ENCODE data around the gene MACO1.
A peak's percentile ranks its signal among the peaks of the same experiment; 100 is the strongest.

The MACO1 gene

DNA sequence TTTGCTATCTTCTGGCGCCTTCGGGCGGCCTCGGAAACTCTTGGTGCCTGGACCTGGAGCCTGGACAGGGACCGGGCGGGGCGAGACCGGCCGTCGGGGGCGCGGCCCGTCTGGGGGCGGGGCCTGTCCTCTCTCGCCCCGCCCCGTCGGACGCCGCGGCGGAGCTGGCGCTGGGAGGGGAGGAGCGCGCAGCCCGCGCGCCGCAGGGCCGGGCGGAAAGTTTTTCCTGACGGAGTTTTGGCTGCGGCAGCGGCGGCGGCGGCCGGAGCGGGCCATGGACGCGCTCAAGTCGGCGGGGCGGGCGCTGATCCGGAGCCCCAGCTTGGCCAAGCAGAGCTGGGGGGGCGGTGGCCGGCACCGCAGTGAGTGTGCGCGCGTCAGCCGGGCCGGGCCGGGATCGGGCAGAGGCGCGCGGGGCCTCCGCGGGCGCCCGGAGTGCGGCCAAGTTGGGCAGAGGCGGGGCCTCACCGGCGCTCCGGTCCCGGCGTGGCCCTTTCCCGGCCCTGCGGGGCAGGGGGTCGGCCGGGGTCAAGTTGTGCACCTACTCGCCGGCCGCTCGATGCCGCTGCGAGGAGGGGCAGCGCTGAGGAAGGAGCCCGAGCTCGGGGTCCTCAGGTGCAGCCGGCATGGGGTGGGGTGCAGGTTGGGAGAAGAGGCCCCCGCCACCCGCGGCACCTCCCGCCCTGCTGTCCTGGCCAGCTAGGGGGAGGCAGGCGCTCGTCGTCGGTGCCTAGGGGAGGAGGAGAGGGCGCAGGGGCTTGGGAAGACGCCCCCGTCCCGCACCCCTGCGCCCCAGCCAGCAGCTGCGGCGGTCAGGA lies 112.9 kb downstream of the MACO1 start, which contains the start of gene LDLRAP1:
Gene LDLRAP1 (plus strand): TSS at position 182 of the 818 bp plus-strand sequence. CDS start 93 bp downstream, at position 275.
- DNase-seq (ENCODE audit: low spot score), result peak; percentile 80

DNA sequence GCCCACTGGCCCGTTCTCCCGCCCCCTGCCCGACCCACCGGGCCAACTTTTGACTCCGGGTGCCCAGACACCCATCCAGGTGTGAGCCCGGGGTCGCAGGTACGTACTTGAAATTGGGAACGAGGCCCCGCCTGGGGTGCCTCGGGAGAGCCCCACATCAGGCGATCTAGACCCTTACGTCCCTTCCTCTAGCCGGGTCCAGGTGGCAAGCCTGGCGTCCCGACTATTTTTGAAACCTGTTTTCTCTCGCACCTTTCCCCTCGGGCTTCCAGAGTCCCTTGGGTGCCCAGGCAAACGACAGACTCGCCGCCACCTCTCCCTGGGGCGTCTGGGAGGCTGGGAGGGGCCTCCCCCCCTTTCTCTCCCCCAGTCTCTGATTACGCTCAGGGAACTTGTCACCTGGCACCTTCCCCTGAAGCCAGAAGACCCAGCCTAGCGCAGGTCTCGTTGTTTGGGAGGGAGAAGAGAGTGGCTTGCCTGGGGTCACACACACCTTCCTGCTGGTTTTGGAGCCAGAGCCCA lies 113.6 kb downstream of the MACO1 start:
- no peak for DNase-seq (ENCODE audit: low spot score)

DNA sequence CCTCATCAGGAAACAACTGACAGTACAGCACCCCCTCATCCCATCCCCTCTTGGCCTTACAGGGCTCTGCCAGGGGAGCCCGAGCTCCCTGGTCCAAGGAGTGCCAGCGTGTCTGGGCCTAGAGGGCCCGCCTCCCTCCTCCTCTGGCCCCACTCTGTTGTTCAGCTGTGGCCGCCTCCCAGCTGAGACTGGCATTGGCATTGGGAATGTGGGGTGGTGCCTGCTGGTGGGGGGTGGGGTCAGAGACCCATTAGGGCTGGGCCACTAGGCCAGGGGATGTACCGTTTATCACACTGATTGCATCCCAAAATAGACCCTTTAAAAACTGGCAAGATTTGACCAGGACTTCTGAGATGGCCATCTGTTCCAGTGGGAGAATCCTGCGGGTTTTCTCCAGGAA lies 114.1 kb downstream of the MACO1 start:
- peak; percentile 21 for DNase-seq (ENCODE audit: low spot score)

DNA sequence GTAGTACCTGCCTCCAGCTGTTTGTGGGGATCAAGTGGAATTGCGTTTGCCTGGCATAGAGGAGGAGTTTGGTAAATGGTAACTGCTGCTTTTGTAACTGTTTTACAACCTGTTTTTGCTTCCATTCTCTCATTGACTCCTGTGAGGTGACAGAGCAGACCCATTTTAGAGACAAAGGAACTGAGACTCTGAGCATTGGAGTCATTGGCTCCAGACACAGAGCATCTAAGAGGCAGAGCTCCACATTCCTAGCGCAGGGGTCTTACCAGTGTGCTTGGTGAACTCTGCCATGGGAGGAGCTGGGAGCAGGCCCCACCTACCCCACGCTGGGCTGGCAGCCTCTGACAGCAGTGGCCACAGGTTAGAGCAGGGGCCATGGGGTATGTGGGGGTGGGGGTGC lies 115.1 kb downstream of the MACO1 start:
- no peak for DNase-seq (ENCODE audit: low spot score)

DNA sequence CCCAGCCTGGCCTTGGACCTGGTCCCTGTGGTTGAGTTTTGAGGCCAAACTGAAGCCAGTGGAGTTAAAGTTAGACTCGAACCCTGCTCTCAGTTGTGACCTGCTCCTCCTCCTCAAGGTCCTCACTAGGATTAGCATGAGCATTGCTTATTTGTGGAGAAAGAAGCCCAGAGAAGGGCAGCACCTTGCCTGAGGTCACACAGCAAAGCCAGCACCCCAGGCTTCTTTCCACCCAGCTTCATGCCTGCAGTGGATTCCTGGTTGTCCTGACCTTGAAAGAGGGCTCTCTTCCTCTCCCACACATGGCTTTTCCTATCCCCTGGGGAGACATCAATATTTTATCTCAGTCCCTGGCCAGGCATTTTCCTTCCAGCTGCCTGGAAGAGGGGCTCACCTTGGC lies 115.5 kb downstream of the MACO1 start:
- DNase-seq (ENCODE audit: low spot score), result no peak

DNA sequence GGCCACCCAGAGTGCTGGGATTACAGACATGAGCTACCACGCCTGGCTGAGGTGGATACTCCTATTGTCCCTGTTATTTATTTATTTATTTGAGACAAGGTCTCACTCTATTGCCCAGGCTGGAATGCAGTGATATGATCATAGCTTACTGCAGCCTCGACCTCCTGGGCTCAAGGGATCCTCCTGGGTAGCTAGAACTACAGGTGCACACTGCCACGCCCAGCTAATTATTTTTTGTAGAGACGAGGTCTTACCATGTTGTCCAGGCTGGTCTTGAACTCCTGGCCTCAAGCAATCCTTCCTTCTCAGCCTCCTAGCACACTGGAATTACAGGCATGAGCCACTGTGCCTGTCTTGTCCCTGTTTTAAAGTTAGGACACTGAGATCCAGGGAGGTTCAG lies 117.9 kb downstream of the MACO1 start:
- no peak for DNase-seq (ENCODE audit: low spot score)

DNA sequence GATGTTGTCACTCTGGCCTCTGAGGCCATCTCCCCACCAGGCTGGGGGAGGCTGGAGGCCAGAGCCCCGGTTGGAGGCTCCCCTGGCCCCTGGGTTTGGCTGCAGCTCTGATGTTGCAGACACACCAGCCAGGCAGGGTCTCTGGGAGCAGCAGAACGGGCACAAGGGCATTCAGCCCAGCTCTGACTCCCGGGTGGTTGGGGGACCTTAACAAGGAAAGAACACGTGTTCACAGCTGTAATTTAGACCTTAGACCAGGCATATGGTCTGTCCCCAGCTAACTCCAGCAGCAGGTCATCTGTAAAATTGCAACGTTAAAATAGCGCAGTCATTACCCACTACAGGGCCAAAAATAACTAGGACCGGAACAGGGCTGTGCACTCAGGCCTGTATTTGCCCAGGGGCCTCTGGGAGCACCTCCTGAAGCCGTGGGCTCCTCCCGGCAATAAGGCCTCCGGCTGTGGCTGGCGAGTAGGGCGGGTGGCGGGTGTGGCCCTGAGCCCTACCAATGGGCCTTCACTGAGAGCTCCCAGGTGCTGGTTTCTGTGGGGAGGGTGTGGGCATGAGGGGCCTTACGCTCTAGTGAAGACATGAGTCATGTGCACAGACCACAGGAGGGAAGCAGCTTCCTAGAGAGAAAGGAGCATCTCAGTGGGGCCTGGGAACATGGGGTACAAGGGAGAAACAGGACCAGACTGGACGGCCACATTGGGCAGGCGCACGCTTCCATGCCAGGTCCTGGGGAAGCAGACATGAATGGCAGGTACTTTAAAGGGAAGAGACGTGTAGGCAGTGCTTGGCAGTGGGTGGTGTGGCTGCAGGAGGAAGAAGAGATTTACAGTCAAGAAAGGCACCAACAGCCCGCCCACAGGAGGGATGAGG lies 118.8 kb downstream of the MACO1 start:
- DNase-seq (ENCODE audit: low spot score), result peak; percentile 90
